Endothelial cell (in vitro differentiated cells): ENCODE measurements around the gene HSF2BP. TPM values are rescaled to one million over a fixed set of nuclear protein-coding genes. Genes with fewer than 3 reads are reported as not detected.

Experiments
- DNase-seq: peaks from one replicate; pipeline ENCODE4 v3.0.0; 2021; ENCODE audit warnings: low spot score
- H3K27ac Mint-ChIP-seq: one replicate; pipeline ENCODE4 v1.8.0; 2021; ENCODE audit warnings: mixed read lengths, inconsistent platforms; ENCODE audit not compliant: unreplicated experiment
- H3K27me3 Mint-ChIP-seq: one replicate; pipeline ENCODE4 v1.8.0; 2021; ENCODE audit warnings: mild to moderate bottlenecking, moderate library complexity, mixed read lengths, inconsistent platforms; ENCODE audit not compliant: unreplicated experiment
- H3K36me3 Mint-ChIP-seq: one replicate; pipeline ENCODE4 v1.8.0; 2021; ENCODE audit warnings: mild to moderate bottlenecking, low read depth, mixed read lengths, inconsistent platforms; ENCODE audit not compliant: unreplicated experiment
- H3K4me1 Mint-ChIP-seq: one replicate; pipeline ENCODE4 v1.8.0; 2021; ENCODE audit warnings: mild to moderate bottlenecking, mixed read lengths, inconsistent platforms; ENCODE audit not compliant: unreplicated experiment
- H3K4me3 Mint-ChIP-seq: one replicate; pipeline ENCODE4 v1.8.0; 2021; ENCODE audit warnings: mild to moderate bottlenecking, mixed read lengths, inconsistent platforms; ENCODE audit not compliant: unreplicated experiment
- H3K9me3 Mint-ChIP-seq: one replicate; pipeline ENCODE4 v1.8.0; 2021; ENCODE audit warnings: mixed read lengths, inconsistent platforms; ENCODE audit not compliant: unreplicated experiment
- CTCF ChIP-seq: fragments of 200-600 bp; sonication (generic); IDR thresholded peaks from one replicate; pipeline ENCODE4 v1.5.0; 2021; ENCODE audit warnings: antibody characterized with exemption; ENCODE audit not compliant: unreplicated experiment
- total RNA-seq: library from RNA; stranded (reverse); fragmentation: NEBNext Ultra II Directional; extraction: Animal tissue kit (Norgen Biotek cat#: 25700); gene quantifications from one replicate; pipeline ENCODE4 v1.2.1, GENCODE V29; 2021; ENCODE audit not compliant: unreplicated experiment

HSF2BP gene
- total RNA-seq, 1 donor from 2014 or later = 2.3 TPM

GRCh38 chr21:43679951-43680350, 20.7 kb upstream of the HSF2BP start:
- Mint-ChIP-seq H3K36me3 (peaks cover 37% of the 10 kb centered on the region), H3K27ac (no peak overlapping the region), H3K9me3 (no peaks in the 10 kb centered on the region), H3K27me3 (no peaks in the 10 kb centered on the region), H3K4me1 (peaks cover 8% of the 10 kb centered on the region), H3K4me3 (no peak overlapping the region)
- no peak for TF ChIP-seq CTCF
- no peak for DNase-seq

GRCh38 chr21:43676391-43676790, 17.1 kb upstream of the HSF2BP start:
- Mint-ChIP-seq H3K4me3 (no peak overlapping the region), H3K36me3 (peaks cover 36% of the 10 kb centered on the region)
- no peak for TF ChIP-seq CTCF

GRCh38 chr21:43675871-43676270, 16.6 kb upstream of the HSF2BP start:
- H3K9me3 Mint-ChIP-seq = no peaks in the 10 kb centered on the region

More at GRCh38 chr21:43676391-43676790, 17.1 kb upstream of the HSF2BP start:
- DNase-seq = no peak
- H3K9me3 Mint-ChIP-seq = no peaks in the 10 kb centered on the region
- no peaks in the 10 kb centered on the region for H3K4me1 Mint-ChIP-seq
- no peaks in the 10 kb centered on the region for H3K27me3 Mint-ChIP-seq
- H3K27ac Mint-ChIP-seq = no peak overlapping the region

GRCh38 chr21:43669828-43670605, 10.7 kb upstream of the HSF2BP start:
- Mint-ChIP-seq H3K9me3 (no peaks in the 10 kb centered on the region), H3K27ac (no peak overlapping the region), H3K4me1 (no peaks in the 10 kb centered on the region), H3K4me3 (no peak overlapping the region), H3K27me3 (no peaks in the 10 kb centered on the region), H3K36me3 (peaks cover 26% of the 10 kb centered on the region)
- TF ChIP-seq CTCF = no peak
- no peak for DNase-seq

More at GRCh38 chr21:43675871-43676270, 16.6 kb upstream of the HSF2BP start:
- TF ChIP-seq CTCF = no peak
- Mint-ChIP-seq H3K4me3 (no peak overlapping the region), H3K4me1 (no peaks in the 10 kb centered on the region), H3K27me3 (no peaks in the 10 kb centered on the region), H3K36me3 (peaks cover 37% of the 10 kb centered on the region), H3K27ac (no peak overlapping the region)
- no peak for DNase-seq

- no peak for TF ChIP-seq CTCF
- Mint-ChIP-seq H3K27ac (no peak overlapping the region), H3K9me3 (no peaks in the 10 kb centered on the region), H3K4me1 (no peaks in the 10 kb centered on the region), H3K27me3 (no peaks in the 10 kb centered on the region), H3K36me3 (peaks cover 21% of the 10 kb centered on the region), H3K4me3 (no peak overlapping the region)
- DNase-seq = no peak
Observed at GRCh38 chr21:43667191-43667904, 8.1 kb upstream of the HSF2BP start.
